Right lobe of liver (tissue), 4 donors: ENCODE results near the gene DAPK1.

Experiments
- CTCF ChIP-seq, 4 donors: fragments of 200-600 bp in 3 of 4; fragments of 450-650 bp in 1 of 4; IDR thresholded peaks; one replicate each; pipeline versions ENCODE4 v1.5.1 to v1.8.0; 2016 to 2022; ENCODE audit warnings: antibody characterized with exemption in 4 of 4, mild to moderate bottlenecking in 2 of 4
- POLR2A ChIP-seq: fragments of 450-650 bp; IDR thresholded peaks from one replicate; pipeline ENCODE4 v1.6.1; 2017; ENCODE audit warnings: antibody characterized with exemption, mild to moderate bottlenecking
- donor health status: DM: no; HTN: no; CAD: no.
- donor health status: DM: no; HTN: no; CAD: no.
- donor health status: DM: no; HTN: yes; CAD: no.

- TF ChIP-seq CTCF (IDR thresholded peaks at IDR 0.05) = no peak
- no peak for TF ChIP-seq POLR2A
These were observed 97.9 kb downstream of the DAPK1 start for GRCh38 chr9:87595610-87596009.
